ENCODE data around the gene TREM2.

Gene TREM2

DNA sequence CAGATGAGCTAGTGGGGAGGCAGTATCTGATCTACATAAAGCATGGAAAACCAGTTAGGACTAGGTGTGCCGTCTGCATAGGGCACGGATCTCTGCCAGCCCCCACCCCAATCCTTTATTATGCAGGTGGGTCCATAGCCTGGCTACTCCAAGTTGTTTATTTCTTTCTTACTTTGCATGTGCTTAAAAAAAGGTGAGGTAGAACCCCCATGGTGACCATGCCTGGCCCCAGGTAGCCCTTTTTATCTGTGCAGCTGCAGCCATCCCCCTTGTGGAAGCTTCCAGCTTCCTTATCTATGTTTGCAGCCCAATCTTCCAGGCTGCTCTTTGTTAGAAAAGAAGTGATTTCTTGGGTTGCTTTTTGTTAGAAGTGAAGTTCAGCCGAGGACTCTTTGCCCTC, 9.0 kb upstream of the TREM2 start:
- H3K27ac Mint-ChIP-seq: no peak overlapping the region

DNA sequence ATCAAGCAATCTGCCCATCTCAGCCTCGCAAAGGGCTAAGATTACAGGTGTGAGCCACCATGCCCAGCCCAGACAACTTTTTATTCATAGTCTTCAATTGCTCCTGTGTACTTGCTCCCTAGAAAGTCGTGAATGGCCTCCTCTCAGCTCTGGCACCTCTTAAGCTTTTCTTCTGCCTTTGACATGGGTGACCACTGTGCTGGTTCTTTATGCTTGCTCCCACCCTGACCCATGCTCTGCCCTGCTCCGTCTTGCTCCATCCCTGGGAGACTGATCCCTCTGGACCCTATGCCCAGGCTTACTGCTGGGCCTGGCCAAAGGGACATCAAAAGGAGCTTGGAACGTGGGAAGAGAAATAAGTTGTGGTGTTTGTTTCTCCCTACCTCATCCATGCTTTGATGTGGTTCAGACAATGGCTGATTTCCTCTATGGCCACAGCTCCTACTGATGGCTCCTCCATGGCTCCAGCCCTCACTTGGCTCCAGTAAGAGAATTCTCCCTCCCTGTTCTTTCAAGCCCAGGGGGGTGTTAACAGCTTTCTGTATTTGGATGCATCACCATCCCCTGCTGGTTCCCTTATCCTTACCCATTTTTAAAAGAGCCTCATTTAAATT, 7.7 kb upstream of the TREM2 start:
- no peak overlapping the region for H3K4me3 Mint-ChIP-seq

More for the DNA sequence above, 9.0 kb upstream of the TREM2 start:
- TF ChIP-seq, protein P1, sequence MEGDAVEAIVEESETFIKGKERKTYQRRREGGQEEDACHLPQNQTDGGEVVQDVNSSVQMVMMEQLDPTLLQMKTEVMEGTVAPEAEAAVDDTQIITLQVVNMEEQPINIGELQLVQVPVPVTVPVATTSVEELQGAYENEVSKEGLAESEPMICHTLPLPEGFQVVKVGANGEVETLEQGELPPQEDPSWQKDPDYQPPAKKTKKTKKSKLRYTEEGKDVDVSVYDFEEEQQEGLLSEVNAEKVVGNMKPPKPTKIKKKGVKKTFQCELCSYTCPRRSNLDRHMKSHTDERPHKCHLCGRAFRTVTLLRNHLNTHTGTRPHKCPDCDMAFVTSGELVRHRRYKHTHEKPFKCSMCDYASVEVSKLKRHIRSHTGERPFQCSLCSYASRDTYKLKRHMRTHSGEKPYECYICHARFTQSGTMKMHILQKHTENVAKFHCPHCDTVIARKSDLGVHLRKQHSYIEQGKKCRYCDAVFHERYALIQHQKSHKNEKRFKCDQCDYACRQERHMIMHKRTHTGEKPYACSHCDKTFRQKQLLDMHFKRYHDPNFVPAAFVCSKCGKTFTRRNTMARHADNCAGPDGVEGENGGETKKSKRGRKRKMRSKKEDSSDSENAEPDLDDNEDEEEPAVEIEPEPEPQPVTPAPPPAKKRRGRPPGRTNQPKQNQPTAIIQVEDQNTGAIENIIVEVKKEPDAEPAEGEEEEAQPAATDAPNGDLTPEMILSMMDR (IDR thresholded peaks at IDR 0.05; ENCODE audit: unreplicated experiment in 3 of 3): no peak
- H3K36me3 Mint-ChIP-seq (ENCODE audit: low read depth): no peaks in the 10 kb centered on the region
- H3K4me1 Mint-ChIP-seq: no peaks in the 10 kb centered on the region
- H3K4me3 Mint-ChIP-seq: no peak overlapping the region
- no peaks in the 10 kb centered on the region for H3K9me3 Mint-ChIP-seq
- H3K27me3 Mint-ChIP-seq (ENCODE audit: low read depth): peaks cover 23% of the 10 kb centered on the region

DNA sequence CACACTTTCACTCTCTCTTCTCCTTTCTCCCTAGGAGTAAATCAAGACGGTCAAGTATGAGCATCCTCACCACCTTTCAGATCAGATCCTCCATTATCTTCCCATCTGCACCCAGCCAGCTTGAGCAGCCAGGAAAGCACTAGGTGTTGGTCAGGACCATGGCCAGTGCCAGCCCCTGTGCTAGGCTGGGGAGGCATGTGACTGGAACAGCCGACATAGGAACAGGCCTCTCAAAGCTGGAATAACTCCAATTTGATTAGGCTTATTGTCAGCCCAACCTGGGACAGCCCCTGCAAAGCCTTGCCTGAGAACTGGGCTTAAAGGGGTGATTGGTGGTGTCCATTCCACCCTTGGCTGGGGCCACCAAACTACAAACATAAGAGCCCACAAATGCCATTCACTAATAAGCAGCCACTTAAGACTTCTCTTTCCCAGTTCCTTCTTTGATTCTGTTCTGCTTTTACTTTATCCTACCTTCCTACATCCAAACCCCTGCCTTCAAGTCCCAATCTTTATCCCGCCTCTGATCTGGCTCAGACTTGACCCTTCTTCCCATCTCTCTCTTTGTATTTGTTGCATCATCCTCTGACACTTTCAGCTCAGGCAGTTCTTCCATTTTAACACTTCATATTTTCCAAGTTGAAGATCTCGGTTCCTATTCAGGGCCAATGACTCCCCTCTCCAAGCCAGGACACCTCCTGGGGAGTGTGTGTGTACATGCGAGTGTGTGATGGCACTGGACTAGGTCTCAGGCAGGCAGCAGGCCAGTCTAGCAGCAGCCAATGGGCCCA, 4.5 kb upstream of the TREM2 start:
- H3K36me3 Mint-ChIP-seq (ENCODE audit: low read depth): no peaks in the 10 kb centered on the region
- peaks cover 24% of the 10 kb centered on the region for H3K27me3 Mint-ChIP-seq (ENCODE audit: low read depth)
- H3K4me3 Mint-ChIP-seq: no peak overlapping the region
- TF ChIP-seq, protein P1 (IDR thresholded peaks at IDR 0.05; ENCODE audit: unreplicated experiment in 3 of 3): no peak
- H3K27ac Mint-ChIP-seq: no peak overlapping the region
- no peaks in the 10 kb centered on the region for H3K4me1 Mint-ChIP-seq
- H3K9me3 Mint-ChIP-seq: no peaks in the 10 kb centered on the region

More for the DNA sequence above, 7.7 kb upstream of the TREM2 start:
- no peaks in the 10 kb centered on the region for H3K4me1 Mint-ChIP-seq
- TF ChIP-seq, protein P1 (IDR thresholded peaks at IDR 0.05; ENCODE audit: unreplicated experiment in 3 of 3): no peak
- H3K36me3 Mint-ChIP-seq (ENCODE audit: low read depth): no peaks in the 10 kb centered on the region
- no peak overlapping the region for H3K27ac Mint-ChIP-seq
- no peaks in the 10 kb centered on the region for H3K9me3 Mint-ChIP-seq
- peaks cover 17% of the 10 kb centered on the region for H3K27me3 Mint-ChIP-seq (ENCODE audit: low read depth)

DNA sequence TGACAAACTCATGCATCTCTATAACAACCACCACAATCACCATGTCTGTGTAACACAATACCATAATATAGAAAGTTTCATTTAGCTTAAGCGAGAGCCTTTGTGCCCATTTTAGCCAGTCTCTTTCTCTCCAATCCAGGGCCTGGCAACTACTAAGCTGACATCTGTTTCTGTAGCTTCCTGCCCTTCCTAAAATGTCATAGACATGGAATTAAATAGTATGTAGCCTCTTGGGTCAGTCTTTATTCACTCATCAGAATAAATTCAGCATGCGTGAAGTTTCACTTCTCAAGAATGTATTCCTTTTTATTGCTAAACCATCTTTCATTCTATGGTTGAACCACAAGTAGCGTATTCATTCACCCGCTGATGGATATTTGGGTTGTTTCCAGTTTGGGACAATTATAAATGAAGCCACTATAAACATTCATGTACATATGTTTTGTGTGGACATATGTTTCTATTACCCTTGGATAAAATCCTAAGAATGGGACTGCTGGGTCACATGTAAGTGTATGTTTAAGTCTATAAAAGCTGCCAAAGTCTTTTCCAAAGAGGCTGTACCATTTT, 1.7 kb upstream of the TREM2 start:
- Mint-ChIP-seq H3K36me3 (ENCODE audit: low read depth) (no peaks in the 10 kb centered on the region), H3K4me1 (peaks cover 5% of the 10 kb centered on the region), H3K27me3 (ENCODE audit: low read depth) (peaks cover 19% of the 10 kb centered on the region)

DNA sequence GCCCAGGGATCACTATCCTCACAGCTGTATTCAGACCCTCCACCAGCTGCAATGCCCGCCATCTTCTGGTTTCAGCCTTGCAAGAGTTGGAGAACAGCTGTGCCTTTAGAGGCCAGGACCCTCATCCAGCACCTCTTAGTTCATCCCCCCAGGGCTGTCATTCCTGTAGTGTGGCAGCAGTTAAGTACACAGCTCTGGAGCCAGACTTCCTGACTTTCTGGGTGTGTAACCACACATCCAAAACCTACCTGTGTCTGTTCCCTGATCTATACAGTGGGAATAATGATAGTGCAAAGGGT, 452 bp upstream of the TREM2 start:
- Mint-ChIP-seq H3K4me1 (peaks cover 12% of the 10 kb centered on the region), H3K27ac (no peak overlapping the region), H3K36me3 (ENCODE audit: low read depth) (no peaks in the 10 kb centered on the region), H3K9me3 (no peaks in the 10 kb centered on the region), H3K4me3 (no peak overlapping the region), H3K27me3 (ENCODE audit: low read depth) (peaks cover 20% of the 10 kb centered on the region)
- TF ChIP-seq, protein P1 (IDR thresholded peaks at IDR 0.05; ENCODE audit: unreplicated experiment in 3 of 3): no peak

More for the DNA sequence above, 1.7 kb upstream of the TREM2 start:
- Mint-ChIP-seq H3K9me3 (no peaks in the 10 kb centered on the region), H3K4me3 (no peak overlapping the region), H3K27ac (peak overlapping the region in 1 of 3 experiments; percentile 46)
- TF ChIP-seq, protein P1 (IDR thresholded peaks at IDR 0.05; ENCODE audit: unreplicated experiment in 3 of 3): no peak

All from nephron (organoid).